DND-41 (cell line): ENCODE measurements around the gene MAP2K5.

Source experiments
- EZH2 ChIP-seq: IDR thresholded peaks from 3 replicates; pipeline ENCODE4 v1.6.1; 2012; ENCODE audit warnings: borderline replicate concordance, low read depth, mild to moderate bottlenecking, moderate library complexity, low read length, inconsistent platforms; ENCODE audit not compliant: severe bottlenecking
- TF ChIP-seq, protein P1 (sequence below): IDR thresholded peaks from 2 replicates; pipeline ENCODE4 v1.5.1; 2012; ENCODE audit warnings: borderline replicate concordance, low read length, moderate library complexity, mild to moderate bottlenecking; ENCODE audit not compliant: poor library complexity, severe bottlenecking; ENCODE audit errors: extremely low read depth

DNA sequence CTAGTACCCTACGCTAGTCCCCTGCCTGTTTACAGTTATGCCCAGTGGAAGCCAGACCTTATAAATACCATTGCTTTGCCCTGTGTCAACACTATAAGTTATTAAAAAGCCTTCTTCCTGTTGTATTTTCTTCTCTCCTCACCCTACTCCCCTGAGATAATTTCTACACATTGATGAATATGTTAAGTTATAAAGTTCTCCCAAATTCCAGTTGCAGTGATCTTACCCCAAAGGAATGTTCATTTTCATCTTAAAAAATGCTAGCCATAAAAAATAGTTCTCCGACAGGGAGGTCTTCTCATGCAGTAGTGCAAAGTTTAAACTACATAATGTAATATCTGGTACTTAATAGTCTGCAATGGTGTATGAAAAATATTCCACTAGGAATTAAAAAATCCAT, 58.6 kb downstream of the MAP2K5 start:
- no peak for TF ChIP-seq EZH2
- TF ChIP-seq, protein P1, sequence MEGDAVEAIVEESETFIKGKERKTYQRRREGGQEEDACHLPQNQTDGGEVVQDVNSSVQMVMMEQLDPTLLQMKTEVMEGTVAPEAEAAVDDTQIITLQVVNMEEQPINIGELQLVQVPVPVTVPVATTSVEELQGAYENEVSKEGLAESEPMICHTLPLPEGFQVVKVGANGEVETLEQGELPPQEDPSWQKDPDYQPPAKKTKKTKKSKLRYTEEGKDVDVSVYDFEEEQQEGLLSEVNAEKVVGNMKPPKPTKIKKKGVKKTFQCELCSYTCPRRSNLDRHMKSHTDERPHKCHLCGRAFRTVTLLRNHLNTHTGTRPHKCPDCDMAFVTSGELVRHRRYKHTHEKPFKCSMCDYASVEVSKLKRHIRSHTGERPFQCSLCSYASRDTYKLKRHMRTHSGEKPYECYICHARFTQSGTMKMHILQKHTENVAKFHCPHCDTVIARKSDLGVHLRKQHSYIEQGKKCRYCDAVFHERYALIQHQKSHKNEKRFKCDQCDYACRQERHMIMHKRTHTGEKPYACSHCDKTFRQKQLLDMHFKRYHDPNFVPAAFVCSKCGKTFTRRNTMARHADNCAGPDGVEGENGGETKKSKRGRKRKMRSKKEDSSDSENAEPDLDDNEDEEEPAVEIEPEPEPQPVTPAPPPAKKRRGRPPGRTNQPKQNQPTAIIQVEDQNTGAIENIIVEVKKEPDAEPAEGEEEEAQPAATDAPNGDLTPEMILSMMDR = no peak
